GM19099 (cell line): ENCODE measurements around the gene RBSN.

Experiments
- POLR2A ChIP-seq: IDR thresholded peaks from 3 replicates; pipeline ENCODE4 v1.6.1; 2011; ENCODE audit warnings: low read depth; ENCODE audit not compliant: insufficient read length; ENCODE audit errors: extremely low read depth

Gene RBSN

GRCh38 chr3:15066467-15066866 is 32.5 kb downstream of the RBSN start:
- TF ChIP-seq POLR2A = no peak

DNA sequence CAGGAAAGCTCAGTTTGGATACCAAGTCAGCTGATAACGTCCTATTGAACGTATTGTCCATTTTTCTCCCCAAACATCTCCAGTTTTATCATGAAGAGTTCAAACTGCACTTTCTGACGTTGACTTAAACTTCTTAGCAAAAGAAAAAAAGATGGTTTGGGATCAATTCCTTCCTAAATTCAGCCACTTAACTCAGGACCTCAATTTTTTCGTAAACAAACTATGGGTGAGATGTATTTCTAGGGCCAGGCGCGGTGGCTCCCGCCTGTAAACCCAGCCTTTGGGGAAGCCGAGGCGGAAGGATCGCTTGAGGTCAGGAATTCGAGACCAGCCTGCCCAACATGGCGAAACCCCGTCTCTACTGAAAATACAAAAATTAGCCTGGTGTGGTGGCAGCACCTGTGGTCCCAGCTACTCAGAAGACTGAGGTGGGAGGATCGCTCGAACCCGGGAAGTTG is 33.4 kb downstream of the RBSN start:
- no peak for TF ChIP-seq POLR2A

GRCh38 chr3:15064835-15065549 is 34.0 kb downstream of the RBSN start, which contains the start of gene MRPS25:
Gene MRPS25, minus strand, starts transcription at chr3:15065315. Its CDS starts 121 bp downstream, at chr3:15065194.
- TF ChIP-seq POLR2A = peak; percentile 99

DNA sequence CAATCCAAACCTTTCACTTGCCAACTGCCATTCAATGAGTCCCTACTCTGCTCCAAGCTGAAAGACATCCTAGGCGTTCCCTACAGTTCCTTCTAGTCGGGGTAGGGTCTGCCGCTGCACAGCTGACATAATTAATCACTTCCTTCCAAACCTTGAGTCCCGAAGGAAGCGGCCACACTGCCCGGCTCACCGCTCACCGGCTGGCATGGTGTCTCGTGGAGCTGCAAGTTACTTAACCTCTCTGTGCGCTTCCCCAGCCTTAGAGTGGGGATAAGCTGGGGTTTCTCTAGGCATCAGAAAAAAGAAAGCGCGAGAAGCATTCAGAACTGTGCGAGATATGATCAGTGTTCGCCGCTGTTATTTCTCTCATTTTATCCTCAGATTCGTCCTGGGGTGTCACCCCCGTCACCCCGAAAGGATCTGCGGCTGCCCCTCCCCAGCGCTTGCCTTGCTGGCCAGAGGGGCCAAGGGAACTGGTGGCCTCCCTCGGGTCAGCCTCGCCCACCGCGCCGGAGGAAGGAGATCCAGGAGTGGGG is 34.6 kb downstream of the RBSN start:
- no peak for TF ChIP-seq POLR2A

GRCh38 chr3:15063656-15064286 is 35.2 kb downstream of the RBSN start:
- TF ChIP-seq POLR2A = no peak

GRCh38 chr3:15063238-15063637 is 35.7 kb downstream of the RBSN start:
- no peak for TF ChIP-seq POLR2A

- no peak for TF ChIP-seq POLR2A
Measured at GRCh38 chr3:15060029-15060428, 38.9 kb downstream of the RBSN start.

DNA sequence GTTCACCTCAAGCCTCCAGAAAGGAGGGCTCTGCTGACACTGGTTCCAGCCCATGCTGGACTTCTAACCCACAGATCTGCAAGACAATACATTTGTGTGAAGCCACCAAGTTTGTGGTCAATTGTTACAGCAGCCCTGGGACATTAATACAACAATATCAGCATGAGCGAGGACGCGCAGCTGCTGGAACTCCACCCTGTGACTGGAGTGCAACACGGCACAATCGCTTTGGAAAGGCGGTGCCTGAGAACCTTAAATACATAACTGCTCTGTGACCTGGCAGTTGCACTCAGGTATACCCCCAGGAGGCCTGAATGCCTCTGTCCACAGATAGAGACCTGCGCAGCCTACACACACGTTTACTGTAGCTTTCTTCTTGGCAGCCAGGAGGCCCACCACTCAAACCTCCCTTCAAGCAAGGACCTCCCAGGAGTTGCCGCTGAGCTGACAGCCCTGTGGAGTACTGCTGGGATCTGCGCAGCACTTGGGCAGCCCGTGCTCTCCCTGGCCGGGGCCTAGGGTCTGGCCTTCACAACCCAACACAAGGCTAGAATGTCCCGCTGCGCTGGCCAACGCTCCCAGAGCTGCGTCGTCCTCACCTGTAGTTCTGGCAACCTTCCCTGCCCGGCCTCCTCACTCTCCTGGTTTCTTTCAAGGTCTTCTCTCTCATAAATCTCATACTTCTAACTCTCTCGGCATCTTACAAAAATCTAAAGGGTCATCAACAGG is 42.1 kb downstream of the RBSN start:
- TF ChIP-seq POLR2A = no peak

- no peak for TF ChIP-seq POLR2A
Measured at GRCh38 chr3:15055019-15055557, 43.9 kb downstream of the RBSN start.

DNA sequence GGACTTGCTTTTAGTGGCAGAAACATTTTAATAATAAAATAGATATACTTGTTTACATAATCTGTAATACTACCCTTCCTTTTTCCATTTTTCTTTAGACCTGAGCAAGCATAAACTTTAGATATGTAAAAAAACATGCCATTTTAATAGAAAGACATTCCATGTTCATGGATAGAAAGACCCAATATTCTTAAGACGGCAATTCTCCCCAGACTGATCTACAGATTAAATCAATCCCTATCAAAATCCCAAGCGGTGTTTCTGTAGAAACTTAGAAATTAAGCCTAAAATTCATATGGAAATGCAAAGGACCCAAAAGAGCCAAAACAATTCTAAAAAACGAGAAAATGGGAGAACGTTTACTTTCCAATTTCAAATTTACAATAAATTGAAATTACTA is 45.4 kb downstream of the RBSN start:
- no peak for TF ChIP-seq POLR2A

GRCh38 chr3:15052335-15053242 is 46.4 kb downstream of the RBSN start:
- no peak for TF ChIP-seq POLR2A

DNA sequence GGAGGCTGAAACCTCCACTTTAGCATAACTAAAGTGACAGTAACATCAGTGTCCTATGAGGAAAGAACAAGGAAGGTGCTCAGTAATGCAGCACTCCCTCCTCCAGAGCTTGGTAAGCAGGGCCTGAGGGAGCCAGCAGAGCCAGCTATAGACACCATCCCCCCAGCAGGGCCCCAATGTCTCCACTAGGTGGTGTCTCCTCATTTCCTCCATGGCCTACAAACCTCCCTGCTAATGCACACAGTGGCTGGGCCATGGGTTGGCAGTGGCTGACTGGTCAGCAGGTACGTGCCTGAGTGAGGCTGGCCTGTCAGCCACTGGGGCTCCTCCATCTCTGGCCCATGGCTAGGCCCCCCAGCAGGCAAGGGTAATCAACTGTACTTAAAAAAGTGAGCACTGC is 47.4 kb downstream of the RBSN start:
- no peak for TF ChIP-seq POLR2A

GRCh38 chr3:15050405-15051092 is 48.4 kb downstream of the RBSN start:
- no peak for TF ChIP-seq POLR2A

GRCh38 chr3:15049584-15049983 is 49.4 kb downstream of the RBSN start:
- TF ChIP-seq POLR2A = no peak
